NCI-H2196 (cell line): ENCODE measurements around the gene CDK5RAP2.
A peak's percentile ranks its signal among the peaks of the same experiment; 100 is the strongest.
"Not testable (repeated sequence)": the region's sequence is repeated elsewhere in the genome, so short reads cannot be mapped to it uniquely, and the experiment has no call there.

Source experiments
- DNase-seq: peaks from one replicate; lab custom pipeline; 2025; ENCODE audit not compliant: unreplicated experiment; lab: John Stamatoyannopoulos, UW

The CDK5RAP2 gene

GRCh38 chr9:120545701-120546550 is 34.0 kb downstream of the CDK5RAP2 start:
- DNase-seq, result no peak

GRCh38 chr9:120544441-120544840 is 35.5 kb downstream of the CDK5RAP2 start:
- no peak for DNase-seq

GRCh38 chr9:120542701-120543490 is 37.1 kb downstream of the CDK5RAP2 start:
- no peak for DNase-seq

GRCh38 chr9:120541921-120542320 is 38.0 kb downstream of the CDK5RAP2 start:
- no peak for DNase-seq

GRCh38 chr9:120539951-120540350 is 40.0 kb downstream of the CDK5RAP2 start:
- DNase-seq, result no peak

- DNase-seq, result no peak
Measured at GRCh38 chr9:120538339-120538738, 41.6 kb downstream of the CDK5RAP2 start.

- DNase-seq, result no peak
Measured at GRCh38 chr9:120536949-120537640, 42.9 kb downstream of the CDK5RAP2 start.

- no peak for DNase-seq
Measured at GRCh38 chr9:120536094-120536493, 43.9 kb downstream of the CDK5RAP2 start.

GRCh38 chr9:120534266-120534665 is 45.7 kb downstream of the CDK5RAP2 start:
- no peak for DNase-seq

- DNase-seq, result no peak
Measured at GRCh38 chr9:120532891-120533290, 47.1 kb downstream of the CDK5RAP2 start.

- DNase-seq, result no peak
Measured at GRCh38 chr9:120532475-120532874, 47.5 kb downstream of the CDK5RAP2 start.

GRCh38 chr9:120531683-120532300 is 48.2 kb downstream of the CDK5RAP2 start:
- peak; percentile 44 for DNase-seq

GRCh38 chr9:120530220-120530832 is 49.6 kb downstream of the CDK5RAP2 start:
- DNase-seq, result not testable (repeated sequence)

GRCh38 chr9:120528829-120529228 is 51.1 kb downstream of the CDK5RAP2 start:
- DNase-seq, result no peak

GRCh38 chr9:120528327-120528726 is 51.6 kb downstream of the CDK5RAP2 start:
- DNase-seq, result no peak

- DNase-seq, result no peak
Measured at GRCh38 chr9:120526534-120526933, 53.4 kb downstream of the CDK5RAP2 start.

- no peak for DNase-seq
Measured at GRCh38 chr9:120524863-120525262, 55.1 kb downstream of the CDK5RAP2 start.

- no peak for DNase-seq
Measured at GRCh38 chr9:120524038-120524437, 55.9 kb downstream of the CDK5RAP2 start.

GRCh38 chr9:120522558-120522957 is 57.4 kb downstream of the CDK5RAP2 start:
- DNase-seq, result no peak

GRCh38 chr9:120522032-120522431 is 57.9 kb downstream of the CDK5RAP2 start:
- DNase-seq, result no peak

GRCh38 chr9:120521101-120521500 is 58.9 kb downstream of the CDK5RAP2 start:
- DNase-seq, result no peak
